ENCODE measurements around the gene LAMTOR3. TPM values are rescaled to one million over a fixed set of nuclear protein-coding genes. Genes with fewer than 3 reads are reported as not detected.

The LAMTOR3 gene
- total and polyA plus RNA-seq, 7 donors = 21.6 to 43.6 (median 24.7) TPM

DNA sequence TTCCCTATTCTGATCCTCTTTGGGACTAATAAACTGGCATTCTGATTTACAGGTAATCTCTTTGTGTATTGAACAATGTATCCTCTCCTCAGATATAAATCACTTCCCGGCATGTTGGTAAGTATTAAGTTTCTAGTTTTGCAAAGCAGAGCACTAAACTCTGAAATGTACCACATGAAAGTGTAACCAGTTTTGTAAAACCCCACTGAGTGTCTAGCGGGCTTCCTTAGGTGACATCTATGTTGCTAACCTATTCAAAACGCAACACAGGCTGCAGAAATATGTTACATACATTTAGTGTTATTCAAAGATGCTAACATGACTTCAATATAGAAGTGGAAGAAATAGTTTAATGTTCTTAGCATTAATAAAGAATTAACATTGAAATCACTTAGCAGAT, 26.9 kb upstream of the LAMTOR3 start:
- Histone ChIP-seq H3K9me3 (no peaks in the 10 kb centered on the region), H3K36me3 (ENCODE audit: insufficient read depth in 1 of 2, low read depth in 1 of 2) (peaks cover 2 to 41% of the 10 kb centered on the region in 2 donors), H3K27me3 (ENCODE audit: insufficient read depth in 3 of 3, low read length in 2 of 3) (no peaks in the 10 kb centered on the region), H3K4me1 (no peaks in the 10 kb centered on the region), H3K4me3 (no peak overlapping the region), H3K27ac (no peak overlapping the region)
- DNase-seq = no peak
- TF ChIP-seq CTCF (IDR thresholded peaks at IDR 0.05) = no peak
- intact Hi-C loops (cut with DNase I) = no loop called here
- ATAC-seq = no peak
- WGBS, 3 donors = 94 to 95% (median 94%) methylated on average over 3 of the region's 3 CpGs

DNA sequence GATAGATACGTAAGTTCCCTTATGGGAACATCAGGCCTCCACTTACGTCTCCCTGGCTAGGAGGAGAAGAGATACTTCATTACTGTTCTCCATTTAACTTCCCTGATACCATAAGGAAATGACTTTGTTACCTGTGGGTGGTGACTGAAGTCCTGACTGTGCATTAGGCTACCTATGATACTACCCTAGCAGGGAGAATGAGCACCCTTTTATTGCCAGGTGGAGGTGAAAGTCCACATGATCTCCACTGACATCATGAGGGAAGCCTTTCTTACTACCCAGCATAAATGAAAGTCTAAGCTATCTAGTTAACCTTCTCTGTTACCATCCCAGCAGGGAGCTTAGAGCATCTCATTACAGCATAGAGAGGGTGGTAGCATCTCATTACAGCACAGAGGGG, 24.4 kb upstream of the LAMTOR3 start:
- intact Hi-C loops (cut with DNase I) = no loop called here
- Histone ChIP-seq H3K36me3 (ENCODE audit: insufficient read depth in 1 of 2, low read depth in 1 of 2) (peaks cover 5 to 49% of the 10 kb centered on the region in 2 donors), H3K27ac (no peak overlapping the region), H3K4me3 (no peak overlapping the region), H3K4me1 (no peaks in the 10 kb centered on the region), H3K9me3 (no peaks in the 10 kb centered on the region), H3K27me3 (ENCODE audit: insufficient read depth in 3 of 3, low read length in 2 of 3) (no peaks in the 10 kb centered on the region)
- TF ChIP-seq CTCF (IDR thresholded peaks at IDR 0.05) = no peak
- ATAC-seq (no peak), DNase-seq (no peak)
- 95 to 100% (median 96%) methylated on average over 2 of the region's 2 CpGs for WGBS, 3 donors

GRCh38 chr4:99917575-99917974, 23.3 kb upstream of the LAMTOR3 start:
- intact Hi-C loops (cut with DNase I) = no loop called here
- no peak overlapping the region for H3K27ac ChIP-seq
- H3K36me3 ChIP-seq (ENCODE audit: insufficient read depth in 1 of 2, low read depth in 1 of 2) = peaks cover 5 to 44% of the 10 kb centered on the region in 2 donors
- 96 to 98% (median 96%) methylated on average over 3 of the region's 3 CpGs for WGBS, 3 donors
- no peak overlapping the region for H3K4me3 ChIP-seq
- ATAC-seq (no peak), DNase-seq (no peak)
- H3K9me3 ChIP-seq = no peaks in the 10 kb centered on the region
- H3K27me3 ChIP-seq (ENCODE audit: insufficient read depth in 3 of 3, low read length in 2 of 3) = no peaks in the 10 kb centered on the region
- H3K4me1 ChIP-seq = no peaks in the 10 kb centered on the region
- no peak for TF ChIP-seq CTCF (IDR thresholded peaks at IDR 0.05)

DNA sequence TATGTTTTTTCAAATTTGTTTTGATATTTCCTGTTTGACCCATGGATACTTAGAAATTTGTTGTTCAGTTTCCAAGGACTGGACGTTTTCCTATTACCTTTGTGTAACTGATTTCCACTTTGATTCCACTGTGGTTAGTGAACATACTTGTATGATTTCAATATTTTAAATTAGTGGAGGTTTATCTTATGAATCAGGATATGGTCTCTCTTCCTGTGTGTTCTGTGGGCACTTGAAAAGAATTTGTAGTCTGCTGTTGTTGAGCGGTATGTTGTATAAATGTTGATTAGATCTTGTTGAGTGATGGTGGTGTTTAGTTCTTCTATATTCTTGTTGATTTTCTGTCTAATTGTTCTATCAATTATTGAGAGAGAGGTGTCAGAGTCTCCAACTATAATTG, 21.2 kb upstream of the LAMTOR3 start:
- no peaks in the 10 kb centered on the region for H3K27me3 ChIP-seq (ENCODE audit: insufficient read depth in 3 of 3, low read length in 2 of 3)
- H3K27ac ChIP-seq = no peak overlapping the region
- TF ChIP-seq CTCF (IDR thresholded peaks at IDR 0.05) = no peak
- no peaks in the 10 kb centered on the region for H3K4me1 ChIP-seq
- DNase-seq (no peak), ATAC-seq (no peak)
- no peaks in the 10 kb centered on the region for H3K9me3 ChIP-seq
- H3K4me3 ChIP-seq = no peak overlapping the region
- 94 to 96% (median 95%) methylated on average over 2 of the region's 2 CpGs for WGBS, 3 donors
- intact Hi-C loops (cut with DNase I) = no loop called here
- H3K36me3 ChIP-seq (ENCODE audit: insufficient read depth in 1 of 2, low read depth in 1 of 2) = peaks cover 5 to 26% of the 10 kb centered on the region in 2 donors

GRCh38 chr4:99894998-99895397, 771 bp upstream of the LAMTOR3 start:
- ATAC-seq (no peak), DNase-seq (no peak)
- Histone ChIP-seq H3K9me3 (no peaks in the 10 kb centered on the region), H3K27ac (peak overlapping the region; percentile 82), H3K4me1 (peaks cover 17% of the 10 kb centered on the region), H3K27me3 (ENCODE audit: insufficient read depth in 3 of 3, low read length in 2 of 3) (no peaks in the 10 kb centered on the region), H3K4me3 (peak overlapping the region; percentile 86), H3K36me3 (ENCODE audit: insufficient read depth in 1 of 2, low read depth in 1 of 2) (peaks cover 0 to 29% of the 10 kb centered on the region in 2 donors)
- intact Hi-C loops (cut with DNase I) = loop anchor here (2.0 to 5.0 kb wide), 3 partner anchors 52 to 333 kb away; partner anchors contain the start of genes DNAJB14 (in 1 of the 2) and TRMT10A (in 1 of the 2)
- no peak for TF ChIP-seq CTCF (IDR thresholded peaks at IDR 0.05)
- WGBS, 3 donors = 91 to 96% (median 95%) methylated on average over 16 of the region's 16 CpGs
